Activated CD8-positive, alpha-beta T cell treated with anti-CD3 and anti-CD28 coated beads for 36 hours (primary cell): ENCODE results near the gene MUC7. TPM values are rescaled to one million over a fixed set of nuclear protein-coding genes. Genes with fewer than 3 reads are reported as not detected.

Experiments used
- ATAC-seq: fragments of 200-7000 bp; cut with Tn5 transposase; one replicate; pipeline ENCODE4 v1.10.0; 2021; ENCODE audit warnings: mild to moderate bottlenecking, moderate library complexity
- CTCF ChIA-PET: fragments of 350-600 bp; sonication (Branson Sonifier 250); formaldehyde crosslinking; loops from one replicate; lab custom pipeline; 2021; ENCODE audit warnings: antibody characterized with exemption; lab: Charles Lee
- POLR2A ChIA-PET: fragments of 350-600 bp; sonication (Branson Sonifier 250); formaldehyde crosslinking; loops from one replicate; lab custom pipeline; 2021; ENCODE audit warnings: antibody characterized with exemption; lab: Charles Lee
- DNase-seq: peaks from one replicate; pipeline ENCODE4 v3.0.0-alpha.2; 2020
- H3K27ac Mint-ChIP-seq: one replicate; pipeline ENCODE4 v1.8.0; 2021; ENCODE audit warnings: mild to moderate bottlenecking, mixed read lengths
- H3K27me3 Mint-ChIP-seq: one replicate; pipeline ENCODE4 v1.8.0; 2021; ENCODE audit warnings: mixed read lengths
- H3K36me3 Mint-ChIP-seq: one replicate; pipeline ENCODE4 v1.8.0; 2021; ENCODE audit warnings: low read depth, mixed read lengths
- H3K4me1 Mint-ChIP-seq: one replicate; pipeline ENCODE4 v1.8.0; 2021; ENCODE audit warnings: low read depth, mixed read lengths
- H3K4me3 Mint-ChIP-seq: one replicate; pipeline ENCODE4 v1.8.0; 2021; ENCODE audit warnings: mild to moderate bottlenecking, moderate library complexity, mixed read lengths
- H3K9me3 Mint-ChIP-seq: one replicate; pipeline ENCODE4 v1.8.0; 2021; ENCODE audit warnings: mixed read lengths
- intact Hi-C: fragments of 100-400 bp; cut with micrococcal nuclease; formaldehyde crosslinking; loops from one replicate; pipeline ENCODE4 v1.10.0; 2022
- total RNA-seq, 2 experiments: library from RNA; stranded (reverse); gene quantifications; one replicate each; pipeline ENCODE4 v1.2.3, GENCODE V29; 2021
- TF ChIP-seq, protein P1 (sequence below): fragments of 200-600 bp; IDR thresholded peaks from one replicate; pipeline ENCODE4 v1.8.0; 2022; ENCODE audit warnings: antibody characterized with exemption, mild to moderate bottlenecking

MUC7 gene
- total RNA-seq, result not detected

GRCh38 chr4:70471897-70472296, at the start of gene MUC7:
Gene MUC7 (plus strand): TSS chr4:70472197. CDS start chr4:70474022, 1,825 bp downstream.
- Mint-ChIP-seq H3K27ac (no peak within 1 kb of the TSS), H3K4me3 (no peak within 1 kb of the TSS), H3K9me3 (peaks cover 2% of the 10 kb centered on the region), H3K36me3 (no peaks in the 10 kb centered on the region), H3K4me1 (no peaks in the 10 kb centered on the region), H3K27me3 (no peaks in the 10 kb centered on the region)
- TF ChIP-seq, protein P1, sequence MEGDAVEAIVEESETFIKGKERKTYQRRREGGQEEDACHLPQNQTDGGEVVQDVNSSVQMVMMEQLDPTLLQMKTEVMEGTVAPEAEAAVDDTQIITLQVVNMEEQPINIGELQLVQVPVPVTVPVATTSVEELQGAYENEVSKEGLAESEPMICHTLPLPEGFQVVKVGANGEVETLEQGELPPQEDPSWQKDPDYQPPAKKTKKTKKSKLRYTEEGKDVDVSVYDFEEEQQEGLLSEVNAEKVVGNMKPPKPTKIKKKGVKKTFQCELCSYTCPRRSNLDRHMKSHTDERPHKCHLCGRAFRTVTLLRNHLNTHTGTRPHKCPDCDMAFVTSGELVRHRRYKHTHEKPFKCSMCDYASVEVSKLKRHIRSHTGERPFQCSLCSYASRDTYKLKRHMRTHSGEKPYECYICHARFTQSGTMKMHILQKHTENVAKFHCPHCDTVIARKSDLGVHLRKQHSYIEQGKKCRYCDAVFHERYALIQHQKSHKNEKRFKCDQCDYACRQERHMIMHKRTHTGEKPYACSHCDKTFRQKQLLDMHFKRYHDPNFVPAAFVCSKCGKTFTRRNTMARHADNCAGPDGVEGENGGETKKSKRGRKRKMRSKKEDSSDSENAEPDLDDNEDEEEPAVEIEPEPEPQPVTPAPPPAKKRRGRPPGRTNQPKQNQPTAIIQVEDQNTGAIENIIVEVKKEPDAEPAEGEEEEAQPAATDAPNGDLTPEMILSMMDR, result no peak
- intact Hi-C loops, result no loop called here
- POLR2A ChIA-PET, result no interaction called here
- ATAC-seq, result no peak
- CTCF ChIA-PET, result no interaction called here
- no peak for DNase-seq

GRCh38 chr4:70425306-70425705, 46.7 kb upstream of the MUC7 start:
- peaks cover 1% of the 10 kb centered on the region for H3K27me3 Mint-ChIP-seq
- ChIA-PET CTCF (no interaction called here), POLR2A (interaction anchor here (0.5 kb wide), 1 partner anchor 658 kb away, joined by 3 read pairs; no protein-coding TSS in a partner anchor)
- H3K4me1 Mint-ChIP-seq, result no peaks in the 10 kb centered on the region
- DNase-seq (no peak), ATAC-seq (no peak)
- H3K4me3 Mint-ChIP-seq, result no peak overlapping the region
- H3K9me3 Mint-ChIP-seq, result peaks cover 3% of the 10 kb centered on the region
- TF ChIP-seq, protein P1, result no peak
- intact Hi-C loops, result no loop called here
- H3K36me3 Mint-ChIP-seq, result no peaks in the 10 kb centered on the region
- H3K27ac Mint-ChIP-seq, result no peak overlapping the region

DNA sequence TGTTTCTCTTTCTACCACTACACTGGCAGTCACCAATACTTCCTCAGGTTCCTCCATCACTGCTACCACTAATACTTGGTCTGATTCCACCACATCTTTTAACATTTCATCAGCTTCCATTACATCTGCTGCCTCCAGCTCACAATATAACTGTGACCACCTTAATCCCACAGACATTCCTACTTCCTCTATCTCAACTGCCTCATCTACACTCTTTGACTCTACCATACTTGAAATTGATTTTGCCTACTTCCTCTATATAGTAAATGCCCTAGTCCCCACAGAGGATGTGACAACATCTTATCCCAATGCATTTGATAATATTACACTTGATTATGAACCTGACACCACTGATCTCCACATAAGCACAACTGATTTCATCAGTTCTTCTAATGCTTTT, 45.2 kb upstream of the MUC7 start:
- H3K4me3 Mint-ChIP-seq, result no peak overlapping the region
- TF ChIP-seq, protein P1, result no peak

GRCh38 chr4:70437197-70437596, 34.8 kb upstream of the MUC7 start:
- intact Hi-C loops, result no loop called here
- DNase-seq (no peak), ATAC-seq (no peak)
- Mint-ChIP-seq H3K4me1 (no peaks in the 10 kb centered on the region), H3K4me3 (no peak overlapping the region), H3K27ac (no peak overlapping the region), H3K9me3 (peaks cover 3% of the 10 kb centered on the region), H3K27me3 (peaks cover 1% of the 10 kb centered on the region), H3K36me3 (no peaks in the 10 kb centered on the region)
- ChIA-PET CTCF (no interaction called here), POLR2A (no interaction called here)
- TF ChIP-seq, protein P1, result no peak

More for the DNA sequence above, 45.2 kb upstream of the MUC7 start:
- no peak for DNase-seq
- no peak for ATAC-seq
- H3K36me3 Mint-ChIP-seq, result no peaks in the 10 kb centered on the region
- CTCF ChIA-PET, result no interaction called here
- no peaks in the 10 kb centered on the region for H3K4me1 Mint-ChIP-seq
- H3K27ac Mint-ChIP-seq, result no peak overlapping the region
- POLR2A ChIA-PET, result interaction anchor here (1.0 kb wide), 1 partner anchor 35 kb away, joined by 3 read pairs; no protein-coding TSS in a partner anchor
- H3K27me3 Mint-ChIP-seq, result peaks cover 1% of the 10 kb centered on the region
- intact Hi-C loops, result no loop called here
- H3K9me3 Mint-ChIP-seq, result peaks cover 4% of the 10 kb centered on the region

DNA sequence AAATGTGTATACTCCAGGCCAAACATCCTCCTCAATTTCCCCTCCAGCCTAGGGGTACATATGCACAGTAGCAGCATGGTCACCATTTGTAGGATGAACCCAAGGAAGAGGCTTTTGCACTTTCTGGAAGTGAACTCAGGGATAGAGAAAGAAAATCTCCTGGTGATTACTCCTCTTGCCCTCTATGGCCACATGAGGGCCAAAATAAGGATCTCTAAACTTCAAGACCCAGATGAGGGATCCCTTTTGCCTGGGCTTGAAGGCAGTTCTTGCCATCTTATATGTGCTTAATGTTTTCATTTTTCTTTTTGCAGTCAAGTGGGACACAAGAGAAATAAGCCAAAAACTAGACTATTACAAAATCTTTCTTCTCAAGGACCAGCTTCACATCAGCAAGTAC, 29.5 kb upstream of the MUC7 start:
- ChIA-PET CTCF (no interaction called here), POLR2A (no interaction called here)
- peaks cover 1% of the 10 kb centered on the region for H3K27me3 Mint-ChIP-seq
- TF ChIP-seq, protein P1, result no peak
- no peak overlapping the region for H3K27ac Mint-ChIP-seq
- DNase-seq, result no peak
- no peaks in the 10 kb centered on the region for H3K9me3 Mint-ChIP-seq
- no peaks in the 10 kb centered on the region for H3K4me1 Mint-ChIP-seq
- no peak for ATAC-seq
- intact Hi-C loops, result no loop called here
- H3K36me3 Mint-ChIP-seq, result no peaks in the 10 kb centered on the region
- no peak overlapping the region for H3K4me3 Mint-ChIP-seq
